ENCODE measurements around the gene ANO8. TPM values are rescaled to one million over a fixed set of nuclear protein-coding genes. Genes with fewer than 3 reads are reported as not detected.

The ANO8 gene
- total RNA-seq, 1 donor from 2014 or later = 19.0 TPM

DNA sequence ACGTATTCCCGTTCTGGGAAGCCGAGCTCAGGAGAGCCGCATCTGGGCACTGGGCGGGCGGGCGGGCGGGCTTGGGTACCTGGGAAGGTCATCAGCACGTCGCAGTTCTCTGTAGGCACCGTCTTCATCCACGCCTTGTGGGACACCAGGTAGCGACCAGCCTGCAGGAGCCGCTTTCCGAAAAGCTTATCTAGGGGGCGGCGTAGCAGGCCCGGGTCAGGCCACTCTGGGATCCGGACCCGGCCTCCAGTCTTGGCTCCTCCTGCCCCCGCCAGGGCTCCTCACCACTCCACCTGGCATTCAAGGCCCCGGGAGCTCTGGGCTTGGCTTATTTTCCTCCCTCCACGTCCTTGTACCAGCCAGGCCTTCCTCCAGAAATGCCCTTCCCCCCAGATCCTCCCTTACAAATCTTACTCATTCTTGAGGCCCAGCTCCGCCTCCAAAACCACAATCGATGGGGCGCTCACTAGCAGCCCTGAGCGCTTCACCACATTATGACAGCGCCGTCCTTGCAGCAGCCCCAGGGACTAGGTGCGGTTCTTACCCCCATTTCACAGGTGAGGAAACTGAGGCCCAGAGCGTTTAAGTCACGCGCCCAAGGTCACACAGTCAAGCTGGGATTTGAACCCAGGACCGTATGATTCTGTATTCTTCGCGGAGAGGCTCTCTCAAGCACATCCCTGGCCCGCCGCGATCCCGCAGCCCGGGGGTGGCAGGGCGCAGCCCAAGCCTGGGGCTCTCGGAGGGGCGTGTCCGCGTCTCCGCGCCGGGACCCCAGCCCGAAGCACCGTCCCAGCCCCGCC, 843 bp downstream of the ANO8 start:
- no peak for DNase-seq (ENCODE audit: low spot score)
- H3K27ac Mint-ChIP-seq (ENCODE audit: unreplicated experiment) = no peak overlapping the region
- no peak for TF ChIP-seq CTCF (IDR thresholded peaks at IDR 0.05; ENCODE audit: unreplicated experiment)

GRCh38 chr19:17332677-17333581, 1.7 kb downstream of the ANO8 start:
- no peak for TF ChIP-seq CTCF (IDR thresholded peaks at IDR 0.05; ENCODE audit: unreplicated experiment)
- H3K4me3 Mint-ChIP-seq (ENCODE audit: unreplicated experiment) = peak overlapping the region; percentile 65
- no peak for DNase-seq (ENCODE audit: low spot score)
- H3K27ac Mint-ChIP-seq (ENCODE audit: unreplicated experiment) = peak overlapping the region; percentile 80
- peaks cover 20% of the 10 kb centered on the region for H3K27me3 Mint-ChIP-seq (ENCODE audit: unreplicated experiment)
- H3K4me1 Mint-ChIP-seq (ENCODE audit: unreplicated experiment) = peaks cover 11% of the 10 kb centered on the region
- no peaks in the 10 kb centered on the region for H3K9me3 Mint-ChIP-seq (ENCODE audit: unreplicated experiment)
- H3K36me3 Mint-ChIP-seq (ENCODE audit: low read depth, unreplicated experiment) = peaks cover 17% of the 10 kb centered on the region

More for the DNA sequence above, 843 bp downstream of the ANO8 start:
- peaks cover 17% of the 10 kb centered on the region for H3K36me3 Mint-ChIP-seq (ENCODE audit: low read depth, unreplicated experiment)
- H3K9me3 Mint-ChIP-seq (ENCODE audit: unreplicated experiment) = no peaks in the 10 kb centered on the region
- peaks cover 11% of the 10 kb centered on the region for H3K4me1 Mint-ChIP-seq (ENCODE audit: unreplicated experiment)
- peak overlapping the region; percentile 86 for H3K4me3 Mint-ChIP-seq (ENCODE audit: unreplicated experiment)
- peaks cover 21% of the 10 kb centered on the region for H3K27me3 Mint-ChIP-seq (ENCODE audit: unreplicated experiment)

- H3K9me3 Mint-ChIP-seq (ENCODE audit: unreplicated experiment) = no peaks in the 10 kb centered on the region
- peak overlapping the region; percentile 23 for H3K4me3 Mint-ChIP-seq (ENCODE audit: unreplicated experiment)
- H3K36me3 Mint-ChIP-seq (ENCODE audit: low read depth, unreplicated experiment) = peaks cover 17% of the 10 kb centered on the region
- H3K27ac Mint-ChIP-seq (ENCODE audit: unreplicated experiment) = no peak overlapping the region
- DNase-seq (ENCODE audit: low spot score) = no peak
- peaks cover 19% of the 10 kb centered on the region for H3K27me3 Mint-ChIP-seq (ENCODE audit: unreplicated experiment)
- TF ChIP-seq CTCF (IDR thresholded peaks at IDR 0.05; ENCODE audit: unreplicated experiment) = no peak
- peaks cover 11% of the 10 kb centered on the region for H3K4me1 Mint-ChIP-seq (ENCODE audit: unreplicated experiment)
Measured at GRCh38 chr19:17332360-17332676, 2.3 kb downstream of the ANO8 start.

DNA sequence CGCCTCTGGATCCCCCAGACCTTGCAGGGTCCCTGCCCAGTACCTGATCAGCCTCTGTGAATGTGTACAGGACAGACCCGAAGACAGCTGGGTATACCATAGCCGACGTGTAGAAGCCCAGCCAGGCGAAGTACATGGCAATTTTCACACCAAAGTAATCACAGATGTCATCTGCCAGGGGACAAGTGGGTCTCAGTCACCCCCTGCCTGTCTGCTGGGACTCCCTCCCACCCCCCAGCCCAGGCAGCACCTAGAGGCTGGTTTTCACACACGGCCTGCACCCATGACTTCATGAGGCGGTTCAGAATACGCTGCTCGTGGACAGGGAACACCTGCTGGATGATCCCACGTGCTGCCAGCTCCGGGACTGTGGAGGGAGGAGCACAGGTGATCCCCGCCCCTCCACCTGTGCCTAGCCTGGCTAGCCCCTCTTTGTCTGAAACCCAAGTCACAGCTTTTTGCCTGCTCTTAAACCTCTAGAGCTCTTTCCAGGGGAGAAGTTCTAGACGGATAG, 3.6 kb downstream of the ANO8 start:
- peaks cover 17% of the 10 kb centered on the region for H3K27me3 Mint-ChIP-seq (ENCODE audit: unreplicated experiment)
- no peak overlapping the region for H3K27ac Mint-ChIP-seq (ENCODE audit: unreplicated experiment)
- DNase-seq (ENCODE audit: low spot score) = no peak
- peaks cover 17% of the 10 kb centered on the region for H3K36me3 Mint-ChIP-seq (ENCODE audit: low read depth, unreplicated experiment)
- peak overlapping the region; percentile 13 for H3K4me3 Mint-ChIP-seq (ENCODE audit: unreplicated experiment)
- no peaks in the 10 kb centered on the region for H3K9me3 Mint-ChIP-seq (ENCODE audit: unreplicated experiment)
- TF ChIP-seq CTCF (IDR thresholded peaks at IDR 0.05; ENCODE audit: unreplicated experiment) = no peak
- H3K4me1 Mint-ChIP-seq (ENCODE audit: unreplicated experiment) = peaks cover 9% of the 10 kb centered on the region

All from endothelial cell (in vitro differentiated cells).